ENCODE results near the gene PHF21A. TPM values are rescaled to one million over a fixed set of nuclear protein-coding genes. Genes with fewer than 3 reads are reported as not detected.
A peak's percentile ranks its signal among the peaks of the same experiment; 100 is the strongest.

Gene PHF21A
- total RNA-seq, 1 experiment from 2014 or later, result 29.4 TPM

DNA sequence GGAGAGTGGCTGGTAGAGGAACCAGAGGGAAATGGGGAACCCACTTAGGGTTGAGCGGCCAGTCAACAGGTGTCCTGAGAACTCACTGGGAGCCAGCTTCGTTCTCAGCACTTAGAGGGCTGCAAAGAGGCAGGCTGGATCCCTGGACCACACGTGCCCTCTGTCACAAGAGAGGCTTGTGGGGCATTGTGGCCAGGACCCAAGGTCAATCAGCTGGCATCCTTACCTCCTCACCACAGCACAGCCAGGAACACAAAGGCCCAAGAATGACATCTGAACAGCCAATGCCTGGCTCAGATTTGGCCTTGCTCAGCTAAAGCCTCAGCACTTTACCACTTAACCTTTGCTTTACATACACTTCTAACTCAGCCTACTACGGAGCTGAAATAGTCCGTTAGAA lies 228.4 kb downstream of the PHF21A start:
- TF ChIP-seq ZNF396 (CRISPR knock-in tag; IDR thresholded peaks at IDR 0.05; ENCODE audit: borderline replicate concordance) (no peak), SP1 (CRISPR knock-in tag; conservative IDR thresholded peaks at IDR 0.05) (no peak), NFE2L1 (CRISPR knock-in tag; IDR thresholded peaks at IDR 0.05) (no peak)
- CTCF ChIA-PET, result interaction anchor here (0.7 to 1.7 kb wide), 4 partner anchors 12 to 33 kb away, joined by 3 to 13 read pairs (median 4); no protein-coding TSS in a partner anchor

DNA sequence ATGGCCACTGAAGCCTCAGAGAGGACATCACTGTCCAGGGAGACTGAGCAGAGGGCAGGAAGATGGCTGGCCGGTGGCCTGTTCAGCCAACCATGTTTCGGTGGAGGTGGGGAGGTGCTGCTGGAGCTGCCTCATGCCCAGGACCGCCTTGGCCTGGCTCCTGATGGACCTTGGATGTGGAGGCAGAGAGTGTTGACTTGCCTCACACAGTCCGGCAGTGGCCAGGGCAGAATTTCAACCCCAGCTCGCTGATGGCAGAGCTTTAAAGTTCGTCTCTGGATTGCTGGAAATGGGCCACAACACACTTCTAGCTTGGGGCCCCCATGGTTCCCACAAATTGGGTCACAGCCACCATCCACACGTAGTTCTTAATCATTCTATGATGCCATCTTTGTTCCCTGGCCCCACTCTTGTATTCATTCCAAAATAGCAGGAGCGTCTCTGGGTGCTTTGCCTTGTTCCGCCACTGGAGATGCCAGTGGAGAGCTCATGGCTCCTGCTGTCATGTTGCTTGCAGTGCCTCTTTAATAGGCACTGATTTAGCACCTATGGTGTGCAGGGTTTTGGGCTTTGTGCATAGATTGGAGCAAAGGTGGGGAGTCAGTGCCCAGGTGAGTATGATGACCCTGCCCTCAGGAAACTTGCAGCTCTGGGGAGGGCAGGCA lies 230.2 kb downstream of the PHF21A start:
- Mint-ChIP-seq H3K4me1 (peaks cover 22% of the 10 kb centered on the region), H3K9me3 (no peaks in the 10 kb centered on the region), H3K27ac (no peak overlapping the region), H3K4me3 (no peak overlapping the region), H3K27me3 (ENCODE audit: low read depth) (no peaks in the 10 kb centered on the region), H3K36me3 (no peaks in the 10 kb centered on the region)
- DNase-seq (ENCODE audit: low spot score) (no peak), ATAC-seq (no peak)
- TF ChIP-seq JUN (CRISPR knock-in tag; IDR thresholded peaks at IDR 0.05) (no peak), GRHL2 (CRISPR knock-in tag; IDR thresholded peaks at IDR 0.05; ENCODE audit: insufficient replicate concordance, severe bottlenecking) (no peak), KAT7 (CRISPR knock-in tag; IDR thresholded peaks at IDR 0.05; ENCODE audit: borderline replicate concordance) (no peak), CREB1 (CRISPR knock-in tag; IDR thresholded peaks at IDR 0.05) (no peak), ZNF219 (CRISPR knock-in tag; IDR thresholded peaks at IDR 0.05; ENCODE audit: borderline replicate concordance) (no peak), ZBTB21 (CRISPR knock-in tag; IDR thresholded peaks at IDR 0.05; ENCODE audit: borderline replicate concordance) (no peak)
- TF ChIP-seq, protein P1, sequence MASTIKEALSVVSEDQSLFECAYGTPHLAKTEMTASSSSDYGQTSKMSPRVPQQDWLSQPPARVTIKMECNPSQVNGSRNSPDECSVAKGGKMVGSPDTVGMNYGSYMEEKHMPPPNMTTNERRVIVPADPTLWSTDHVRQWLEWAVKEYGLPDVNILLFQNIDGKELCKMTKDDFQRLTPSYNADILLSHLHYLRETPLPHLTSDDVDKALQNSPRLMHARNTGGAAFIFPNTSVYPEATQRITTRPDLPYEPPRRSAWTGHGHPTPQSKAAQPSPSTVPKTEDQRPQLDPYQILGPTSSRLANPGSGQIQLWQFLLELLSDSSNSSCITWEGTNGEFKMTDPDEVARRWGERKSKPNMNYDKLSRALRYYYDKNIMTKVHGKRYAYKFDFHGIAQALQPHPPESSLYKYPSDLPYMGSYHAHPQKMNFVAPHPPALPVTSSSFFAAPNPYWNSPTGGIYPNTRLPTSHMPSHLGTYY (CRISPR knock-in tag; IDR thresholded peaks at IDR 0.05), result no peak
- ChIA-PET POLR2A (no interaction called here), CTCF (interaction anchor here (0.7 to 1.6 kb wide), 4 partner anchors 19 to 115 kb away, joined by 4 to 6 read pairs (median 4); partner anchors contain the start of gene PEX16)

More for the DNA sequence above, 228.4 kb downstream of the PHF21A start:
- POLR2A ChIA-PET, result no interaction called here
- ATAC-seq (peak; percentile 18), DNase-seq (ENCODE audit: low spot score) (no peak)
- Mint-ChIP-seq H3K27me3 (ENCODE audit: low read depth) (no peaks in the 10 kb centered on the region), H3K4me1 (peaks cover 28% of the 10 kb centered on the region), H3K9me3 (no peaks in the 10 kb centered on the region), H3K4me3 (no peak overlapping the region), H3K27ac (peak overlapping the region; percentile 43), H3K36me3 (no peaks in the 10 kb centered on the region)

DNA sequence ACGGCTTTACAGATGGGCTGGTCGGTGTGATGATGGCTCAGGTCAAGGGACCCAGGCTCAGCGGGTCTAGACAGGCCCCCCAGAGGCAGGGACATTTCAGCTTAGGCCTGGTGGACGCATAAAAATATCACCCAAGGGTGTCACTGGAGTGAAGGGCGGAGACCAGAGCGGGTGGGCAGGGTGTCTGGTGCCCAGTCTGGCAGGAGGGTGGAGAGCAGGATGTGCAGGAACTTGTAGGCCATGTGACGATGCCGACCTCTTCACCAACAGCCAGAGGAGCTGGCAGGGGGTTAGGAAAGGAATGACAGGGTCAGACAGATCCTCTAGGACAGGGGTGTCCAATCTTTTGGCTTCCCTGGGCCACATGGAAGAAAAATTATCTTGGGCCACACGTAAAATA lies 231.3 kb downstream of the PHF21A start:
- H3K4me3 Mint-ChIP-seq, result no peak overlapping the region
- CTCF ChIA-PET, result interaction anchor here (0.6 to 1.6 kb wide), 3 partner anchors 18 to 182 kb away, joined by 3 to 6 read pairs (median 4); no protein-coding TSS in a partner anchor
- POLR2A ChIA-PET, result no interaction called here
- H3K36me3 Mint-ChIP-seq, result no peaks in the 10 kb centered on the region
- no peak overlapping the region for H3K27ac Mint-ChIP-seq
- DNase-seq (ENCODE audit: low spot score) (no peak), ATAC-seq (no peak)
- no peaks in the 10 kb centered on the region for H3K27me3 Mint-ChIP-seq (ENCODE audit: low read depth)
- no peaks in the 10 kb centered on the region for H3K9me3 Mint-ChIP-seq
- H3K4me1 Mint-ChIP-seq, result peaks cover 17% of the 10 kb centered on the region
- TF ChIP-seq ZNF671 (CRISPR knock-in tag; IDR thresholded peaks at IDR 0.05) (no peak), CREM (CRISPR knock-in tag; IDR thresholded peaks at IDR 0.05) (no peak), ESRRA (CRISPR knock-in tag; IDR thresholded peaks at IDR 0.05; ENCODE audit: borderline replicate concordance) (no peak), SP1 (CRISPR knock-in tag; conservative IDR thresholded peaks at IDR 0.05) (no peak), NFATC4 (CRISPR knock-in tag; IDR thresholded peaks at IDR 0.05) (no peak), HMGA2 (CRISPR knock-in tag; IDR thresholded peaks at IDR 0.05) (no peak), GABPB1 (CRISPR knock-in tag; IDR thresholded peaks at IDR 0.05) (no peak), RORB (CRISPR knock-in tag; IDR thresholded peaks at IDR 0.05) (no peak), EMX1 (CRISPR knock-in tag; IDR thresholded peaks at IDR 0.05) (no peak), TCF7 (CRISPR knock-in tag; IDR thresholded peaks at IDR 0.05; ENCODE audit: low read depth) (no peak), ZNF232 (CRISPR knock-in tag; IDR thresholded peaks at IDR 0.05) (no peak)
- TF ChIP-seq, protein P2, sequence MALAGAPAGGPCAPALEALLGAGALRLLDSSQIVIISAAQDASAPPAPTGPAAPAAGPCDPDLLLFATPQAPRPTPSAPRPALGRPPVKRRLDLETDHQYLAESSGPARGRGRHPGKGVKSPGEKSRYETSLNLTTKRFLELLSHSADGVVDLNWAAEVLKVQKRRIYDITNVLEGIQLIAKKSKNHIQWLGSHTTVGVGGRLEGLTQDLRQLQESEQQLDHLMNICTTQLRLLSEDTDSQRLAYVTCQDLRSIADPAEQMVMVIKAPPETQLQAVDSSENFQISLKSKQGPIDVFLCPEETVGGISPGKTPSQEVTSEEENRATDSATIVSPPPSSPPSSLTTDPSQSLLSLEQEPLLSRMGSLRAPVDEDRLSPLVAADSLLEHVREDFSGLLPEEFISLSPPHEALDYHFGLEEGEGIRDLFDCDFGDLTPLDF (CRISPR knock-in tag; IDR thresholded peaks at IDR 0.05), result no peak
- TF ChIP-seq, protein P3, sequence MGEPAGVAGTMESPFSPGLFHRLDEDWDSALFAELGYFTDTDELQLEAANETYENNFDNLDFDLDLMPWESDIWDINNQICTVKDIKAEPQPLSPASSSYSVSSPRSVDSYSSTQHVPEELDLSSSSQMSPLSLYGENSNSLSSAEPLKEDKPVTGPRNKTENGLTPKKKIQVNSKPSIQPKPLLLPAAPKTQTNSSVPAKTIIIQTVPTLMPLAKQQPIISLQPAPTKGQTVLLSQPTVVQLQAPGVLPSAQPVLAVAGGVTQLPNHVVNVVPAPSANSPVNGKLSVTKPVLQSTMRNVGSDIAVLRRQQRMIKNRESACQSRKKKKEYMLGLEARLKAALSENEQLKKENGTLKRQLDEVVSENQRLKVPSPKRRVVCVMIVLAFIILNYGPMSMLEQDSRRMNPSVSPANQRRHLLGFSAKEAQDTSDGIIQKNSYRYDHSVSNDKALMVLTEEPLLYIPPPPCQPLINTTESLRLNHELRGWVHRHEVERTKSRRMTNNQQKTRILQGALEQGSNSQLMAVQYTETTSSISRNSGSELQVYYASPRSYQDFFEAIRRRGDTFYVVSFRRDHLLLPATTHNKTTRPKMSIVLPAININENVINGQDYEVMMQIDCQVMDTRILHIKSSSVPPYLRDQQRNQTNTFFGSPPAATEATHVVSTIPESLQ (CRISPR knock-in tag; IDR thresholded peaks at IDR 0.05), result no peak
- TF ChIP-seq, protein P4, sequence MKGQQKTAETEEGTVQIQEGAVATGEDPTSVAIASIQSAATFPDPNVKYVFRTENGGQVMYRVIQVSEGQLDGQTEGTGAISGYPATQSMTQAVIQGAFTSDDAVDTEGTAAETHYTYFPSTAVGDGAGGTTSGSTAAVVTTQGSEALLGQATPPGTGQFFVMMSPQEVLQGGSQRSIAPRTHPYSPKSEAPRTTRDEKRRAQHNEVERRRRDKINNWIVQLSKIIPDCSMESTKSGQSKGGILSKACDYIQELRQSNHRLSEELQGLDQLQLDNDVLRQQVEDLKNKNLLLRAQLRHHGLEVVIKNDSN (CRISPR knock-in tag; IDR thresholded peaks at IDR 0.05), result no peak
- TF ChIP-seq, protein P5, sequence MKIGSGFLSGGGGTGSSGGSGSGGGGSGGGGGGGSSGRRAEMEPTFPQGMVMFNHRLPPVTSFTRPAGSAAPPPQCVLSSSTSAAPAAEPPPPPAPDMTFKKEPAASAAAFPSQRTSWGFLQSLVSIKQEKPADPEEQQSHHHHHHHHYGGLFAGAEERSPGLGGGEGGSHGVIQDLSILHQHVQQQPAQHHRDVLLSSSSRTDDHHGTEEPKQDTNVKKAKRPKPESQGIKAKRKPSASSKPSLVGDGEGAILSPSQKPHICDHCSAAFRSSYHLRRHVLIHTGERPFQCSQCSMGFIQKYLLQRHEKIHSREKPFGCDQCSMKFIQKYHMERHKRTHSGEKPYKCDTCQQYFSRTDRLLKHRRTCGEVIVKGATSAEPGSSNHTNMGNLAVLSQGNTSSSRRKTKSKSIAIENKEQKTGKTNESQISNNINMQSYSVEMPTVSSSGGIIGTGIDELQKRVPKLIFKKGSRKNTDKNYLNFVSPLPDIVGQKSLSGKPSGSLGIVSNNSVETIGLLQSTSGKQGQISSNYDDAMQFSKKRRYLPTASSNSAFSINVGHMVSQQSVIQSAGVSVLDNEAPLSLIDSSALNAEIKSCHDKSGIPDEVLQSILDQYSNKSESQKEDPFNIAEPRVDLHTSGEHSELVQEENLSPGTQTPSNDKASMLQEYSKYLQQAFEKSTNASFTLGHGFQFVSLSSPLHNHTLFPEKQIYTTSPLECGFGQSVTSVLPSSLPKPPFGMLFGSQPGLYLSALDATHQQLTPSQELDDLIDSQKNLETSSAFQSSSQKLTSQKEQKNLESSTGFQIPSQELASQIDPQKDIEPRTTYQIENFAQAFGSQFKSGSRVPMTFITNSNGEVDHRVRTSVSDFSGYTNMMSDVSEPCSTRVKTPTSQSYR (CRISPR knock-in tag; IDR thresholded peaks at IDR 0.05), result no peak
- TF ChIP-seq, protein P6, sequence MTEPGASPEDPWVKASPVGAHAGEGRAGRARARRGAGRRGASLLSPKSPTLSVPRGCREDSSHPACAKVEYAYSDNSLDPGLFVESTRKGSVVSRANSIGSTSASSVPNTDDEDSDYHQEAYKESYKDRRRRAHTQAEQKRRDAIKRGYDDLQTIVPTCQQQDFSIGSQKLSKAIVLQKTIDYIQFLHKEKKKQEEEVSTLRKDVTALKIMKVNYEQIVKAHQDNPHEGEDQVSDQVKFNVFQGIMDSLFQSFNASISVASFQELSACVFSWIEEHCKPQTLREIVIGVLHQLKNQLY (CRISPR knock-in tag; IDR thresholded peaks at IDR 0.05), result no peak

Measured in WTC11 (cell line).